ENCODE data around the gene KCNG2.

KCNG2 gene

GRCh38 chr18:79753391-79753851, 44.3 kb upstream of the KCNG2 start:
- no peak overlapping the region for H3K27ac Mint-ChIP-seq
- TF ChIP-seq CTCF (IDR thresholded peaks at IDR 0.05), result no peak
- peaks cover 8% of the 10 kb centered on the region for H3K9me3 Mint-ChIP-seq
- H3K4me1 Mint-ChIP-seq, result peaks cover 10% of the 10 kb centered on the region
- DNase-seq, result no peak
- no peak overlapping the region for H3K4me3 Mint-ChIP-seq
- H3K36me3 Mint-ChIP-seq (ENCODE audit: low read depth), result peaks cover 28% of the 10 kb centered on the region
- no peaks in the 10 kb centered on the region for H3K27me3 Mint-ChIP-seq (ENCODE audit: low read depth, poor library complexity)

DNA sequence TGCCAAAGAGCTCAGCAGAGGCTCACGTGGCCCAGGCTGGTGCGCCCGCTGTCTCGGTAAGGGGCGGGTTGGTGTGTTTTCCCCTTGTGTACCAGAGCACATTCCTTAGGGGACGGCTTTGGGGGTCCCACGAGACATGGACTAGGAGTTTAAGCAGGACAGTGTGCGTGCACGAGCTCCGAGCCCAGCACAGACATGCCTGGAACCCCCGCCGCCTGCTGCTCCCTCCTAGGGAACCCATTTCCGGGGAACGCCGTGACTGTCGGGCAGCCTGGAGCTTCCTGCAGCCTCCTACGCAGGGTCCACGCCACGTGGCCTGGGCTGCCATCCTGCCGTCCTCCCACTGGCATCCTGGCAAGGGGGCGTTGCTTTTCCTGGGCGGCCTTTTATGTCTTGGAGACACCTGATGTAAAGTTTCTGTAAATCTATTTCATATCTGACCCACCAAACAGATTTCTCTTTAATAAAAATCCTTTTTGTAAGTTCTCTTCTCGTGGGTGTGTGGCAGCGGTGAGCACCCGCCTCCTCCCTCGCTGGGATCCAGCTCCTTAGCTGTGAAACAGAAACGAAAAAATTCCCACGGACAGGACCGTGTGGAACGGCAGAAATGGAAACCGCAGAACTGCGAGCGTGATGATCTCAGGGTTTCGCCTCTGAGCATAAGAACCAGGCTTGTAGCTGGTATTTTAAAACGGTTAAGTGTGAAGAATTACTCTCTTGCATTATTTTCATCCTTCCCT, 43.5 kb upstream of the KCNG2 start:
- Mint-ChIP-seq H3K4me3 (no peak overlapping the region), H3K36me3 (ENCODE audit: low read depth) (peaks cover 32% of the 10 kb centered on the region), H3K27me3 (ENCODE audit: low read depth, poor library complexity) (no peaks in the 10 kb centered on the region), H3K27ac (peak overlapping the region; percentile 71), H3K9me3 (peaks cover 13% of the 10 kb centered on the region), H3K4me1 (peaks cover 10% of the 10 kb centered on the region)
- TF ChIP-seq CTCF (IDR thresholded peaks at IDR 0.05), result no peak
- DNase-seq, result no peak

- Mint-ChIP-seq H3K27me3 (ENCODE audit: low read depth, poor library complexity) (peaks cover 2% of the 10 kb centered on the region), H3K9me3 (peaks cover 20% of the 10 kb centered on the region), H3K27ac (no peak overlapping the region), H3K36me3 (ENCODE audit: low read depth) (peaks cover 29% of the 10 kb centered on the region), H3K4me1 (peaks cover 5% of the 10 kb centered on the region), H3K4me3 (no peak overlapping the region)
- DNase-seq, result no peak
- TF ChIP-seq CTCF (IDR thresholded peaks at IDR 0.05), result no peak
Observed at GRCh38 chr18:79754831-79755351, 42.8 kb upstream of the KCNG2 start.

- peaks cover 27% of the 10 kb centered on the region for H3K9me3 Mint-ChIP-seq
- no peak for TF ChIP-seq CTCF (IDR thresholded peaks at IDR 0.05)
- H3K36me3 Mint-ChIP-seq (ENCODE audit: low read depth), result peaks cover 34% of the 10 kb centered on the region
Observed at GRCh38 chr18:79755496-79756142, 42.1 kb upstream of the KCNG2 start.

DNA sequence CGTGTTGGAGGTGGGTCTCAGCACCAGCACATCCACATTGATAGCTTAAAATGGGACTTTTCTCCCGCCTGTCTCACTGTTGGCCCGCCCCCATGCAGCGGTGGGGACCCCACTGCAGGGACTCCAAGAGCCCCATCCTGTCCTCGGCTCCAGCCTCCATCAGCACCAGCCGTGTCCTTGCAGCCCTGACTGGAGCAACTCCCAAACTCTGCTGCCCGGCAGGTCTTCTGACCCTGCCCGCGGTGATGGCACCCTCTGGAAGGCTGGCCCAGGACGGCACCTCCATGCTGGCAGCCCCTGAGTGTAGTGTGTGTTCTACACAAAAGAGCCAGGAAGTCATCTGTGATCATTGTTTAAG, 41.6 kb upstream of the KCNG2 start:
- no peak for TF ChIP-seq CTCF (IDR thresholded peaks at IDR 0.05)
- Mint-ChIP-seq H3K9me3 (peaks cover 32% of the 10 kb centered on the region), H3K27ac (no peak overlapping the region), H3K4me1 (peaks cover 4% of the 10 kb centered on the region), H3K27me3 (ENCODE audit: low read depth, poor library complexity) (peaks cover 6% of the 10 kb centered on the region), H3K4me3 (no peak overlapping the region), H3K36me3 (ENCODE audit: low read depth) (peaks cover 38% of the 10 kb centered on the region)
- no peak for DNase-seq

More at GRCh38 chr18:79755496-79756142, 42.1 kb upstream of the KCNG2 start:
- H3K4me3 Mint-ChIP-seq, result no peak overlapping the region
- peaks cover 3% of the 10 kb centered on the region for H3K27me3 Mint-ChIP-seq (ENCODE audit: low read depth, poor library complexity)
- peaks cover 4% of the 10 kb centered on the region for H3K4me1 Mint-ChIP-seq
- no peak for DNase-seq
- H3K27ac Mint-ChIP-seq, result no peak overlapping the region

Data from nephron progenitor cell (in vitro differentiated cells).